DOHH2 (cell line): ENCODE results near the gene PRR36.

Experiments used
- EZH2phosphoT487 ChIP-seq: fragments of 200-600 bp; sonication (generic); IDR thresholded peaks from 2 replicates; pipeline ENCODE4 v1.6.1; 2017; ENCODE audit warnings: borderline replicate concordance, mild to moderate bottlenecking, antibody characterized with exemption, low read length, moderate library complexity, mixed read lengths
- TF ChIP-seq, protein P1 (sequence below): fragments of 200-600 bp; sonication (generic); IDR thresholded peaks from one replicate; pipeline ENCODE4 v1.5.1; 2014; ENCODE audit warnings: antibody characterized with exemption, mild to moderate bottlenecking, low read depth, low read length; ENCODE audit not compliant: poor library complexity, severe bottlenecking

DNA sequence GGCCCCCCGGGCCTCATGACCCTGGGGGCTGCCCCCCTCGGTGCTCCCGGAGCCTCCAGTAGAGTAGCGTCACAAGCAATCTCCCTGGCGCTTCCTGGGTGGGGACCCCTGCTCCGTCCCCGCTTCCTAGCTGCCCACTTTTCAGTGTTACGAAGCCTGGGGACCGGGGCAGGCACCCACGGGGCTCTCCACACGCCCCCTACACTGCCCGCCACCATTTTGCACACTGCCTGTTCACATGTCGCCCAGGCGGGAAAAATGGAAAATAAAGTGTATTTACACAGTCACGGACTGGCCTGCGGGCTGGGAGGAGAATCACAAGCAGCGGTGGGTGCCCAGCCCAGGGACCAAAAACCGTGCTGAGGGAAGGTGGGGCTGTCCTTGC lies 9.5 kb downstream of the PRR36 start:
- TF ChIP-seq, protein P1, sequence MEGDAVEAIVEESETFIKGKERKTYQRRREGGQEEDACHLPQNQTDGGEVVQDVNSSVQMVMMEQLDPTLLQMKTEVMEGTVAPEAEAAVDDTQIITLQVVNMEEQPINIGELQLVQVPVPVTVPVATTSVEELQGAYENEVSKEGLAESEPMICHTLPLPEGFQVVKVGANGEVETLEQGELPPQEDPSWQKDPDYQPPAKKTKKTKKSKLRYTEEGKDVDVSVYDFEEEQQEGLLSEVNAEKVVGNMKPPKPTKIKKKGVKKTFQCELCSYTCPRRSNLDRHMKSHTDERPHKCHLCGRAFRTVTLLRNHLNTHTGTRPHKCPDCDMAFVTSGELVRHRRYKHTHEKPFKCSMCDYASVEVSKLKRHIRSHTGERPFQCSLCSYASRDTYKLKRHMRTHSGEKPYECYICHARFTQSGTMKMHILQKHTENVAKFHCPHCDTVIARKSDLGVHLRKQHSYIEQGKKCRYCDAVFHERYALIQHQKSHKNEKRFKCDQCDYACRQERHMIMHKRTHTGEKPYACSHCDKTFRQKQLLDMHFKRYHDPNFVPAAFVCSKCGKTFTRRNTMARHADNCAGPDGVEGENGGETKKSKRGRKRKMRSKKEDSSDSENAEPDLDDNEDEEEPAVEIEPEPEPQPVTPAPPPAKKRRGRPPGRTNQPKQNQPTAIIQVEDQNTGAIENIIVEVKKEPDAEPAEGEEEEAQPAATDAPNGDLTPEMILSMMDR: no peak
- TF ChIP-seq EZH2phosphoT487: no peak
